Suprapubic skin (tissue), 4 donors: ENCODE results near the gene NSUN7.

Source experiments
- EP300 ChIP-seq: sonication (generic); formaldehyde crosslinking; IDR thresholded peaks from one replicate; pipeline ENCODE4 v1.6.1; 2017; ENCODE audit warnings: antibody characterized with exemption
- POLR2A ChIP-seq, 2 donors: fragments of 450-650 bp; IDR thresholded peaks; one replicate each; pipeline ENCODE4 v1.6.1; 2017; ENCODE audit warnings: antibody characterized with exemption in 2 of 2, mild to moderate bottlenecking in 2 of 2, moderate library complexity in 2 of 2
- POLR2AphosphoS5 ChIP-seq, 3 donors: sonication (generic); formaldehyde crosslinking; IDR thresholded peaks; one replicate each; pipeline ENCODE4 v1.6.1; 2017; ENCODE audit warnings: antibody characterized with exemption in 3 of 3
- TF ChIP-seq, protein P1 (sequence below), 2 donors: fragments of 200-600 bp in 1 of 2; fragments of 450-650 bp in 1 of 2; sonication (generic) in 1 of 2; IDR thresholded peaks; one replicate each; pipeline ENCODE4 v1.5.1; 2016 to 2019; ENCODE audit warnings: antibody characterized with exemption in 2 of 2, mild to moderate bottlenecking in 1 of 2, moderate library complexity in 1 of 2

- TF ChIP-seq, protein P1, sequence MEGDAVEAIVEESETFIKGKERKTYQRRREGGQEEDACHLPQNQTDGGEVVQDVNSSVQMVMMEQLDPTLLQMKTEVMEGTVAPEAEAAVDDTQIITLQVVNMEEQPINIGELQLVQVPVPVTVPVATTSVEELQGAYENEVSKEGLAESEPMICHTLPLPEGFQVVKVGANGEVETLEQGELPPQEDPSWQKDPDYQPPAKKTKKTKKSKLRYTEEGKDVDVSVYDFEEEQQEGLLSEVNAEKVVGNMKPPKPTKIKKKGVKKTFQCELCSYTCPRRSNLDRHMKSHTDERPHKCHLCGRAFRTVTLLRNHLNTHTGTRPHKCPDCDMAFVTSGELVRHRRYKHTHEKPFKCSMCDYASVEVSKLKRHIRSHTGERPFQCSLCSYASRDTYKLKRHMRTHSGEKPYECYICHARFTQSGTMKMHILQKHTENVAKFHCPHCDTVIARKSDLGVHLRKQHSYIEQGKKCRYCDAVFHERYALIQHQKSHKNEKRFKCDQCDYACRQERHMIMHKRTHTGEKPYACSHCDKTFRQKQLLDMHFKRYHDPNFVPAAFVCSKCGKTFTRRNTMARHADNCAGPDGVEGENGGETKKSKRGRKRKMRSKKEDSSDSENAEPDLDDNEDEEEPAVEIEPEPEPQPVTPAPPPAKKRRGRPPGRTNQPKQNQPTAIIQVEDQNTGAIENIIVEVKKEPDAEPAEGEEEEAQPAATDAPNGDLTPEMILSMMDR (IDR thresholded peaks at IDR 0.05), result no peak
- TF ChIP-seq POLR2A (IDR thresholded peaks at IDR 0.05) (no peak), POLR2AphosphoS5 (IDR thresholded peaks at IDR 0.05) (no peak), EP300 (no peak)
Measured at GRCh38 chr4:40827758-40828157, 78.0 kb downstream of the NSUN7 start.
